Natural killer cell (primary cell): Measurements from ENCODE around the gene APOLD1. TPM values are rescaled to one million over a fixed set of nuclear protein-coding genes. Genes with fewer than 3 reads are reported as not detected.
"Not testable (repeated sequence)": the region's sequence is repeated elsewhere in the genome, so short reads cannot be mapped to it uniquely, and the experiment has no call there.

Source experiments
- ATAC-seq, 3 donors: fragments of 150-1000 bp in 2 of 3; fragments of 200-7000 bp in 1 of 3; cut with Tn5 transposase; 1 replicate in 1 of 3; 2 replicates in 2 of 3; pipeline ENCODE4 v1.10.0; 2021; ENCODE audit warnings: mild to moderate bottlenecking in 2 of 3, moderate library complexity in 2 of 3
- DNase-seq, 2 donors: peaks; one replicate each; pipeline versions ENCODE4 v3.0.0 to v3.0.0-alpha.2; 2013 to 2021; ENCODE audit warnings: mixed read lengths in 1 of 2
- H3K27ac ChIP-seq: one replicate; pipeline ENCODE4 v1.5.1; 2013; ENCODE audit warnings: mild to moderate bottlenecking, low read length
- H3K27me3 ChIP-seq: one replicate; pipeline ENCODE4 v1.6.1; 2013; ENCODE audit warnings: low read length; ENCODE audit not compliant: control insufficient read depth, insufficient read depth
- H3K36me3 ChIP-seq: one replicate; pipeline ENCODE4 v1.6.1; 2013; ENCODE audit warnings: low read length; ENCODE audit not compliant: control insufficient read depth, insufficient read depth
- H3K4me1 ChIP-seq: one replicate; pipeline ENCODE4 v1.6.1; 2013; ENCODE audit warnings: low read length; ENCODE audit not compliant: control insufficient read depth, insufficient read depth
- H3K4me3 ChIP-seq: one replicate; pipeline ENCODE4 v1.5.1; 2013; ENCODE audit warnings: low read length
- H3K9me3 ChIP-seq: one replicate; pipeline ENCODE4 v1.6.1; 2013; ENCODE audit warnings: low read length; ENCODE audit not compliant: control insufficient read depth, insufficient read depth
- H3K27ac Mint-ChIP-seq, 2 donors: one replicate each; pipeline ENCODE4 v1.8.0; 2022; ENCODE audit warnings: mild to moderate bottlenecking in 2 of 2, mixed read lengths in 2 of 2, moderate library complexity in 1 of 2
- H3K27me3 Mint-ChIP-seq, 2 donors: one replicate each; pipeline ENCODE4 v1.8.0; 2022; ENCODE audit warnings: low read depth in 2 of 2, mixed read lengths in 2 of 2
- H3K36me3 Mint-ChIP-seq: one replicate; pipeline ENCODE4 v1.8.0; 2022; ENCODE audit warnings: mixed read lengths
- H3K4me1 Mint-ChIP-seq, 2 donors: one replicate each; pipeline ENCODE4 v1.8.0; 2022; ENCODE audit warnings: mixed read lengths in 2 of 2
- H3K4me3 Mint-ChIP-seq: one replicate; pipeline ENCODE4 v1.8.0; 2022; ENCODE audit warnings: mild to moderate bottlenecking, moderate library complexity, mixed read lengths
- H3K9me3 Mint-ChIP-seq, 2 donors: one replicate each; pipeline ENCODE4 v1.8.0; 2022; ENCODE audit warnings: mixed read lengths in 2 of 2
- CTCF ChIP-seq: fragments of 200-600 bp; IDR thresholded peaks from one replicate; pipeline ENCODE4 v1.8.0; 2022; ENCODE audit warnings: antibody characterized with exemption
- WGBS: methylation state at CpG from one replicate; pipeline ENCODE4 v1.1.7; 2013; ENCODE audit warnings: missing lambda C conversion rate; ENCODE audit not compliant: insufficient coverage; 5-methylcytosine and 5-hydroxymethylcytosine counted together
- intact Hi-C: fragments of 100-400 bp; cut with micrococcal nuclease; formaldehyde crosslinking; loops from one replicate; pipeline ENCODE4 v1.14.2; 2022
- total RNA-seq, 4 donors: library from RNA; stranded (reverse); fragments of 120-200 nt in 1 of 4; gene quantifications; one replicate each; pipeline versions ENCODE4 v1.2.3 to v1.2.4, GENCODE V29; 2013 to 2022

APOLD1 gene
- total RNA-seq, 3 donors from 2014 or later (not counting 1 experiment from before 2014, with no cell fraction given), result 0.70 to 1.6 (median 1.6) TPM

- no peaks in the 10 kb centered on the region for H3K27me3 Mint-ChIP-seq
- no peaks in the 10 kb centered on the region for H3K9me3 ChIP-seq
- no peak for TF ChIP-seq CTCF
- H3K4me3 ChIP-seq, result no peak overlapping the region
- ATAC-seq, result no peak
- H3K9me3 Mint-ChIP-seq, result no peaks in the 10 kb centered on the region
- no peak overlapping the region for H3K27ac ChIP-seq
- no peak overlapping the region for H3K4me3 Mint-ChIP-seq
- H3K4me1 ChIP-seq, result no peaks in the 10 kb centered on the region
- 82% methylated on average over 2 of the region's 2 CpGs for WGBS
- DNase-seq, result no peak
- H3K36me3 Mint-ChIP-seq, result peaks cover 21% of the 10 kb centered on the region
- H3K36me3 ChIP-seq, result peaks cover 58% of the 10 kb centered on the region
- no peaks in the 10 kb centered on the region for H3K27me3 ChIP-seq
- peaks cover 31 to 36% of the 10 kb centered on the region in 2 donors for H3K4me1 Mint-ChIP-seq
- intact Hi-C loops, result no loop called here
- H3K27ac Mint-ChIP-seq, result peak overlapping the region in 1 of 2 donors; percentile 8
Observed at GRCh38 chr12:12819752-12820311, 34.4 kb downstream of the APOLD1 start.

- H3K27ac ChIP-seq, H3K9me3 Mint-ChIP-seq, H3K27me3 Mint-ChIP-seq, DNase-seq, H3K27me3 ChIP-seq, H3K4me3 ChIP-seq, ATAC-seq, H3K4me3 Mint-ChIP-seq, intact Hi-C loops, H3K4me1 ChIP-seq, H3K9me3 ChIP-seq: not testable (repeated sequence)
- peaks cover 58% of the 10 kb centered on the region for H3K36me3 ChIP-seq
- H3K27ac Mint-ChIP-seq, result peak overlapping the region in 1 of 2 donors; percentile 8
- WGBS, result 100% methylated on average over 11 of the region's 11 CpGs
- H3K36me3 Mint-ChIP-seq, result peaks cover 26% of the 10 kb centered on the region
- H3K4me1 Mint-ChIP-seq, result peaks cover 29 to 32% of the 10 kb centered on the region in 2 donors
Observed at GRCh38 chr12:12820376-12820775, 34.9 kb downstream of the APOLD1 start.

GRCh38 chr12:12821975-12822374 is 36.5 kb downstream of the APOLD1 start:
- Mint-ChIP-seq H3K4me1 (peaks cover 15 to 19% of the 10 kb centered on the region in 2 donors), H3K27me3 (no peaks in the 10 kb centered on the region), H3K27ac (no peak overlapping the region), H3K9me3 (no peaks in the 10 kb centered on the region), H3K36me3 (peaks cover 32% of the 10 kb centered on the region), H3K4me3 (no peak overlapping the region)
- ATAC-seq (no peak), DNase-seq (no peak)
- no peaks in the 10 kb centered on the region for H3K9me3 ChIP-seq
- no peaks in the 10 kb centered on the region for H3K4me1 ChIP-seq
- no peak overlapping the region for H3K27ac ChIP-seq
- peaks cover 66% of the 10 kb centered on the region for H3K36me3 ChIP-seq
- WGBS, result 89% methylated on average over 6 of the region's 6 CpGs
- TF ChIP-seq CTCF, result no peak
- H3K4me3 ChIP-seq, result no peak overlapping the region
- intact Hi-C loops, result no loop called here
- H3K27me3 ChIP-seq, result no peaks in the 10 kb centered on the region

GRCh38 chr12:12822886-12823285 is 37.4 kb downstream of the APOLD1 start:
- no peaks in the 10 kb centered on the region for H3K27me3 Mint-ChIP-seq
- ATAC-seq (no peak), DNase-seq (no peak)
- H3K36me3 ChIP-seq, result peaks cover 65% of the 10 kb centered on the region
- no peaks in the 10 kb centered on the region for H3K4me1 ChIP-seq
- no peaks in the 10 kb centered on the region for H3K9me3 Mint-ChIP-seq
- H3K4me3 Mint-ChIP-seq, result no peak overlapping the region
- H3K27me3 ChIP-seq, result no peaks in the 10 kb centered on the region
- no peak overlapping the region for H3K27ac ChIP-seq
- no peaks in the 10 kb centered on the region for H3K9me3 ChIP-seq
- H3K36me3 Mint-ChIP-seq, result peaks cover 38% of the 10 kb centered on the region
- intact Hi-C loops, result no loop called here
- TF ChIP-seq CTCF, result no peak
- H3K27ac Mint-ChIP-seq, result no peak overlapping the region
- H3K4me1 Mint-ChIP-seq, result peaks cover 15 to 19% of the 10 kb centered on the region in 2 donors
- H3K4me3 ChIP-seq, result no peak overlapping the region
- 100% methylated on average over 3 of the region's 4 CpGs for WGBS
